SK-N-SH (cell line): ENCODE data around the gene RAP1B. TPM values are rescaled to one million over a fixed set of nuclear protein-coding genes. Genes with fewer than 3 reads are reported as not detected.

Source experiments
- CTCF ChIA-PET: fragments of 300-600, 350-600 bp; formaldehyde crosslinking; extraction: SDS; loops from one replicate; lab custom pipeline; 2021; lab: Yijun Ruan, JAX
- POLR2A ChIA-PET: fragments of 350-600 bp; sonication (Branson Sonifier 250); formaldehyde crosslinking; extraction: SDS; loops from one replicate; lab custom pipeline; 2020; ENCODE audit warnings: antibody characterized with exemption, inconsistent platforms; lab: Yijun Ruan, JAX
- DNase-seq: peaks from one replicate; pipeline ENCODE4 v3.0.0; 2012
- H2AFZ ChIP-seq: fragments of 200-600 bp; sonication (generic); 2 replicates; pipeline ENCODE4 v1.8.1; 2016; ENCODE audit warnings: antibody characterized with exemption, mild to moderate bottlenecking, low read depth
- H3F3A ChIP-seq: fragments of 200-600 bp; sonication (generic); replicated peaks from 2 replicates; pipeline ENCODE3; 2016; ENCODE audit warnings: antibody characterized with exemption, mild to moderate bottlenecking; ENCODE audit not compliant: insufficient read depth
- H3K27ac ChIP-seq, 2 experiments: fragments of 200-500 bp in 1 of 2; fragments of 200-600 bp in 1 of 2; sonication (Bioruptor generic) in 1 of 2; sonication (generic), shearing (Covaris generic) in 1 of 2; 2 replicates each; pipeline versions ENCODE4 v1.5.1 to v1.6.1; 2014 to 2016; ENCODE audit warnings: low read depth in 2 of 2, inconsistent platforms in 1 of 2, low read length in 1 of 2, mild to moderate bottlenecking in 1 of 2, mixed read lengths in 1 of 2
- H3K27me3 ChIP-seq: fragments of 200-600 bp; sonication (generic), shearing (Covaris generic); 2 replicates; pipeline ENCODE4 v1.6.1; 2016; ENCODE audit warnings: mixed run types; ENCODE audit not compliant: insufficient read depth
- H3K36me3 ChIP-seq, 2 experiments: fragments of 200-500 bp in 1 of 2; fragments of 200-600 bp in 1 of 2; sonication (Bioruptor generic) in 1 of 2; sonication (generic) in 1 of 2; replicated peaks in 1 of 2; 2 replicates each; pipeline versions ENCODE3 to v1.5.1; 2014 to 2016; ENCODE audit warnings: low read length in 1 of 2, mild to moderate bottlenecking in 1 of 2; ENCODE audit not compliant: insufficient read depth in 2 of 2, control insufficient read depth in 1 of 2
- H3K4me1 ChIP-seq, 2 experiments: fragments of 200-500 bp in 1 of 2; fragments of 200-600 bp in 1 of 2; sonication (Bioruptor generic) in 1 of 2; sonication (generic), shearing (Covaris generic) in 1 of 2; 2 replicates each; pipeline versions ENCODE4 v1.5.1 to v1.6.1; 2014 to 2016; ENCODE audit warnings: low read depth in 1 of 2, low read length in 1 of 2, mixed run types in 1 of 2; ENCODE audit not compliant: insufficient read depth in 2 of 2, control insufficient read depth in 1 of 2
- H3K4me2 ChIP-seq: fragments of 200-600 bp; sonication (generic), shearing (Covaris generic); 2 replicates; pipeline ENCODE4 v1.6.1; 2017; ENCODE audit warnings: mixed run types
- H3K4me3 ChIP-seq, 2 experiments: fragments of 200-500 bp in 1 of 2; fragments of 200-600 bp in 1 of 2; sonication (Bioruptor generic) in 1 of 2; sonication (generic), shearing (Covaris generic) in 1 of 2; 2 replicates each; pipeline versions ENCODE4 v1.5.1 to v1.8.1; 2014 to 2016; ENCODE audit warnings: low read depth in 2 of 2, inconsistent platforms in 1 of 2, low read length in 1 of 2, mild to moderate bottlenecking in 1 of 2, mixed read lengths in 1 of 2, moderate library complexity in 1 of 2
- H3K79me2 ChIP-seq: fragments of 200-600 bp; sonication (generic); 2 replicates; pipeline ENCODE4 v1.8.1; 2017; ENCODE audit warnings: mild to moderate bottlenecking; ENCODE audit not compliant: insufficient read depth
- H3K9ac ChIP-seq: fragments of 200-600 bp; sonication (generic); 2 replicates; pipeline ENCODE4 v1.6.1; 2017; ENCODE audit warnings: mixed run types
- H3K9me2 ChIP-seq: fragments of 200-600 bp; sonication (generic); 2 replicates; pipeline ENCODE4 v1.6.1; 2017; ENCODE audit warnings: mixed run types
- H3K9me3 ChIP-seq: fragments of 200-600 bp; sonication (generic); 2 replicates; pipeline ENCODE4 v1.6.1; 2017; ENCODE audit warnings: mixed run types, mild to moderate bottlenecking, moderate library complexity
- H4K20me1 ChIP-seq: fragments of 200-600 bp; sonication (generic); 2 replicates; pipeline ENCODE4 v1.6.1; 2017; ENCODE audit warnings: mild to moderate bottlenecking, mixed run types; ENCODE audit not compliant: insufficient read depth
- EP300 ChIP-seq, 2 experiments: IDR thresholded peaks; 2 replicates each; pipeline versions ENCODE4 v1.4.0 to v1.6.1; 2012; ENCODE audit warnings: borderline replicate concordance in 1 of 2, low read depth in 1 of 2, low read length in 1 of 2
- FOSL2 ChIP-seq: IDR thresholded peaks from 2 replicates; pipeline ENCODE4 v1.4.0; 2012; ENCODE audit warnings: low read depth, mild to moderate bottlenecking, moderate library complexity, borderline replicate concordance
- FOXM1 ChIP-seq: IDR thresholded peaks from 2 replicates; pipeline ENCODE4 v1.4.0; 2012; ENCODE audit warnings: low read depth, mild to moderate bottlenecking
- GABPA ChIP-seq: IDR thresholded peaks from 2 replicates; pipeline ENCODE4 v1.4.0; 2012; ENCODE audit warnings: low read depth, mild to moderate bottlenecking
- GATA2 ChIP-seq: sonication (generic); formaldehyde crosslinking; IDR thresholded peaks from 2 replicates; pipeline ENCODE4 v1.5.0; 2020; ENCODE audit warnings: mild to moderate bottlenecking, missing genetic modification reagents
- MEF2A ChIP-seq: IDR thresholded peaks from 2 replicates; pipeline ENCODE4 v1.4.0; 2012; ENCODE audit warnings: low read depth, borderline replicate concordance
- NRF1 ChIP-seq: IDR thresholded peaks from 2 replicates; pipeline ENCODE4 v1.6.1; 2012; ENCODE audit warnings: low read depth, mild to moderate bottlenecking, low read length
- RCOR1 ChIP-seq: fragments of 150-350 bp; IDR thresholded peaks from 2 replicates; pipeline ENCODE4 v1.6.1; 2017; ENCODE audit warnings: antibody characterized with exemption, low read length
- SIN3A ChIP-seq: IDR thresholded peaks from 2 replicates; pipeline ENCODE4 v1.6.1; 2012; ENCODE audit warnings: low read depth, mild to moderate bottlenecking, low read length, moderate library complexity, borderline replicate concordance
- TAF1 ChIP-seq: IDR thresholded peaks from 2 replicates; pipeline ENCODE4 v1.6.1; 2012; ENCODE audit warnings: low read depth, mild to moderate bottlenecking, low read length, moderate library complexity, borderline replicate concordance
- TCF12 ChIP-seq: IDR thresholded peaks from 2 replicates; pipeline ENCODE4 v1.4.0; 2012
- TEAD4 ChIP-seq: IDR thresholded peaks from 2 replicates; pipeline ENCODE4 v1.4.0; 2012; ENCODE audit warnings: mild to moderate bottlenecking, borderline replicate concordance; ENCODE audit not compliant: insufficient read depth
- YY1 ChIP-seq: IDR thresholded peaks from 2 replicates; pipeline ENCODE4 v1.4.0; 2012; ENCODE audit warnings: low read depth, mild to moderate bottlenecking
- WGBS: methylation state at CpG from one replicate; pipeline ENCODE4 v1.1.6; 2017; ENCODE audit warnings: low lambda C conversion rate; 5-methylcytosine and 5-hydroxymethylcytosine counted together
- polyA plus RNA-seq, 3 experiments: library from polyadenylated mRNA; depleted of rRNA; stranded (reverse); fragments of >200 nt; gene quantifications; 2 replicates each; pipeline ENCODE4 v1.2.3, GENCODE V29; 2012
- TF ChIP-seq, protein P1 (sequence below): IDR thresholded peaks from 2 replicates; pipeline ENCODE4 v1.6.1; 2012; ENCODE audit warnings: mild to moderate bottlenecking, low read depth, low read length, moderate library complexity
- TF ChIP-seq, protein P2 (sequence below): fragments of 150-350 bp; IDR thresholded peaks from 2 replicates; pipeline ENCODE4 v1.6.1; 2016; ENCODE audit warnings: mild to moderate bottlenecking, low read depth, low read length
- TF ChIP-seq, protein P3 (sequence below): IDR thresholded peaks from 2 replicates; pipeline ENCODE4 v1.4.0; 2012; ENCODE audit warnings: low read depth, borderline replicate concordance

The RAP1B gene
- polyA plus RNA-seq, 1 of the 3 experiments (the other 2 are of a cell fraction): 128 TPM

DNA sequence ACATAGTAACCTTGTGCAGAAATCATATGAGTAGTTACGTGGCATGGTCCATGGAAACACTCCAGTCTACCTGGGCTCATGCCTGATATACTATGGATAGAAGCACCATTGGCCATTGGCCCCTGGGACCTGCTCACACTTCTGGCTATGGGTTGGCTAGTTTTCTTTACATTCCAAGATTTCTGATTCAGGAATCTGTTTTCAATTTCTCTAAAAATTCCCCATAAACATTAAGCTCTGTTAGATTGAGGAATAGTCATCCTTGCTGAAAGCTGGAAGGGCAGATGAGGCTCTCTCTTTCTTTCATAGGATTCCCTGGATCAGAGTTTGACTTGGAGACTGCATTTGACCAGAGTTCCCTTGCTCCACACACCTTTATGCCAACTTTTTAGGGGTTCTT lies 37.3 kb upstream of the RAP1B start:
- Histone ChIP-seq H3K4me1 (no peaks in the 10 kb centered on the region), H3F3A (no peaks in the 10 kb centered on the region), H3K4me2 (no peak overlapping the region), H3K27ac (no peak overlapping the region), H3K4me3 (no peak overlapping the region), H3K79me2 (no peaks in the 10 kb centered on the region), H3K27me3 (no peaks in the 10 kb centered on the region), H2AFZ (no peak overlapping the region), H4K20me1 (no peaks in the 10 kb centered on the region), H3K9me3 (no peaks in the 10 kb centered on the region), H3K9ac (no peak overlapping the region), H3K9me2 (no peaks in the 10 kb centered on the region), H3K36me3 (no peaks in the 10 kb centered on the region)
- POLR2A ChIA-PET: no interaction called here
- DNase-seq: no peak
- TF ChIP-seq NRF1 (no peak), FOSL2 (no peak), TCF12 (no peak), EP300 (IDR thresholded peaks at IDR 0.05; ENCODE audit: borderline replicate concordance in 1 of 2, low read depth in 1 of 2, low read length in 1 of 2) (no peak), MEF2A (no peak), TEAD4 (no peak), GATA2 (CRISPR knock-in tag) (no peak), TAF1 (no peak), RCOR1 (no peak), SIN3A (no peak), FOXM1 (no peak), GABPA (no peak), YY1 (no peak)
- TF ChIP-seq, protein P1, sequence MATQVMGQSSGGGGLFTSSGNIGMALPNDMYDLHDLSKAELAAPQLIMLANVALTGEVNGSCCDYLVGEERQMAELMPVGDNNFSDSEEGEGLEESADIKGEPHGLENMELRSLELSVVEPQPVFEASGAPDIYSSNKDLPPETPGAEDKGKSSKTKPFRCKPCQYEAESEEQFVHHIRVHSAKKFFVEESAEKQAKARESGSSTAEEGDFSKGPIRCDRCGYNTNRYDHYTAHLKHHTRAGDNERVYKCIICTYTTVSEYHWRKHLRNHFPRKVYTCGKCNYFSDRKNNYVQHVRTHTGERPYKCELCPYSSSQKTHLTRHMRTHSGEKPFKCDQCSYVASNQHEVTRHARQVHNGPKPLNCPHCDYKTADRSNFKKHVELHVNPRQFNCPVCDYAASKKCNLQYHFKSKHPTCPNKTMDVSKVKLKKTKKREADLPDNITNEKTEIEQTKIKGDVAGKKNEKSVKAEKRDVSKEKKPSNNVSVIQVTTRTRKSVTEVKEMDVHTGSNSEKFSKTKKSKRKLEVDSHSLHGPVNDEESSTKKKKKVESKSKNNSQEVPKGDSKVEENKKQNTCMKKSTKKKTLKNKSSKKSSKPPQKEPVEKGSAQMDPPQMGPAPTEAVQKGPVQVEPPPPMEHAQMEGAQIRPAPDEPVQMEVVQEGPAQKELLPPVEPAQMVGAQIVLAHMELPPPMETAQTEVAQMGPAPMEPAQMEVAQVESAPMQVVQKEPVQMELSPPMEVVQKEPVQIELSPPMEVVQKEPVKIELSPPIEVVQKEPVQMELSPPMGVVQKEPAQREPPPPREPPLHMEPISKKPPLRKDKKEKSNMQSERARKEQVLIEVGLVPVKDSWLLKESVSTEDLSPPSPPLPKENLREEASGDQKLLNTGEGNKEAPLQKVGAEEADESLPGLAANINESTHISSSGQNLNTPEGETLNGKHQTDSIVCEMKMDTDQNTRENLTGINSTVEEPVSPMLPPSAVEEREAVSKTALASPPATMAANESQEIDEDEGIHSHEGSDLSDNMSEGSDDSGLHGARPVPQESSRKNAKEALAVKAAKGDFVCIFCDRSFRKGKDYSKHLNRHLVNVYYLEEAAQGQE: no peak
- TF ChIP-seq, protein P2, sequence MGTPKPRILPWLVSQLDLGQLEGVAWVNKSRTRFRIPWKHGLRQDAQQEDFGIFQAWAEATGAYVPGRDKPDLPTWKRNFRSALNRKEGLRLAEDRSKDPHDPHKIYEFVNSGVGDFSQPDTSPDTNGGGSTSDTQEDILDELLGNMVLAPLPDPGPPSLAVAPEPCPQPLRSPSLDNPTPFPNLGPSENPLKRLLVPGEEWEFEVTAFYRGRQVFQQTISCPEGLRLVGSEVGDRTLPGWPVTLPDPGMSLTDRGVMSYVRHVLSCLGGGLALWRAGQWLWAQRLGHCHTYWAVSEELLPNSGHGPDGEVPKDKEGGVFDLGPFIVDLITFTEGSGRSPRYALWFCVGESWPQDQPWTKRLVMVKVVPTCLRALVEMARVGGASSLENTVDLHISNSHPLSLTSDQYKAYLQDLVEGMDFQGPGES: no peak
- TF ChIP-seq, protein P3, sequence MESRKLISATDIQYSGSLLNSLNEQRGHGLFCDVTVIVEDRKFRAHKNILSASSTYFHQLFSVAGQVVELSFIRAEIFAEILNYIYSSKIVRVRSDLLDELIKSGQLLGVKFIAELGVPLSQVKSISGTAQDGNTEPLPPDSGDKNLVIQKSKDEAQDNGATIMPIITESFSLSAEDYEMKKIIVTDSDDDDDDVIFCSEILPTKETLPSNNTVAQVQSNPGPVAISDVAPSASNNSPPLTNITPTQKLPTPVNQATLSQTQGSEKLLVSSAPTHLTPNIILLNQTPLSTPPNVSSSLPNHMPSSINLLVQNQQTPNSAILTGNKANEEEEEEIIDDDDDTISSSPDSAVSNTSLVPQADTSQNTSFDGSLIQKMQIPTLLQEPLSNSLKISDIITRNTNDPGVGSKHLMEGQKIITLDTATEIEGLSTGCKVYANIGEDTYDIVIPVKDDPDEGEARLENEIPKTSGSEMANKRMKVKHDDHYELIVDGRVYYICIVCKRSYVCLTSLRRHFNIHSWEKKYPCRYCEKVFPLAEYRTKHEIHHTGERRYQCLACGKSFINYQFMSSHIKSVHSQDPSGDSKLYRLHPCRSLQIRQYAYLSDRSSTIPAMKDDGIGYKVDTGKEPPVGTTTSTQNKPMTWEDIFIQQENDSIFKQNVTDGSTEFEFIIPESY: no peak
- 86% methylated on average over 1 of the region's 1 CpG for WGBS
- CTCF ChIA-PET: no interaction called here
